Measurements from ENCODE around the gene NTHL1. TPM values are rescaled to one million over a fixed set of nuclear protein-coding genes. Genes with fewer than 3 reads are reported as not detected.

The NTHL1 gene
- total RNA-seq, 1 experiment from 2014 or later: 93.3 TPM

GRCh38 chr16:2075631-2076030, 28.0 kb upstream of the NTHL1 start:
- H3K27me3 Mint-ChIP-seq (ENCODE audit: low read depth): no peaks in the 10 kb centered on the region
- TF ChIP-seq ATF3 (CRISPR knock-in tag; conservative IDR thresholded peaks at IDR 0.05) (no peak), AR (CRISPR knock-in tag; IDR thresholded peaks at IDR 0.05) (no peak)
- H3K36me3 Mint-ChIP-seq: peaks cover 3% of the 10 kb centered on the region
- DNase-seq (ENCODE audit: low spot score): no peak
- ChIA-PET CTCF (interaction anchor here (0.7 to 1.1 kb wide), 2 partner anchors 15 to 65 kb away, joined by 7 to 8 read pairs; no protein-coding TSS in a partner anchor), POLR2A (no interaction called here)
- H3K4me3 Mint-ChIP-seq: no peak overlapping the region
- no peaks in the 10 kb centered on the region for H3K9me3 Mint-ChIP-seq
- H3K27ac Mint-ChIP-seq: no peak overlapping the region
- H3K4me1 Mint-ChIP-seq: no peaks in the 10 kb centered on the region
- ATAC-seq: no peak

- Mint-ChIP-seq H3K4me3 (no peak overlapping the region), H3K9me3 (no peaks in the 10 kb centered on the region), H3K27me3 (ENCODE audit: low read depth) (no peaks in the 10 kb centered on the region), H3K27ac (no peak overlapping the region), H3K36me3 (peaks cover 7% of the 10 kb centered on the region), H3K4me1 (no peaks in the 10 kb centered on the region)
- ChIA-PET CTCF (interaction anchor here (1.0 to 2.0 kb wide), 5 partner anchors 16 to 70 kb away, joined by 3 to 8 read pairs (median 3); no protein-coding TSS in a partner anchor), POLR2A (no interaction called here)
- TF ChIP-seq E2F5 (CRISPR knock-in tag; IDR thresholded peaks at IDR 0.05) (no peak), ZNF317 (CRISPR knock-in tag; IDR thresholded peaks at IDR 0.05; ENCODE audit: borderline replicate concordance, low read depth) (no peak), GTF2I (CRISPR knock-in tag; conservative IDR thresholded peaks at IDR 0.05) (no peak), USF2 (CRISPR knock-in tag; IDR thresholded peaks at IDR 0.05) (no peak), ESRRA (CRISPR knock-in tag; IDR thresholded peaks at IDR 0.05; ENCODE audit: borderline replicate concordance) (no peak), ZNF121 (CRISPR knock-in tag; IDR thresholded peaks at IDR 0.05) (no peak), CTCF (IDR thresholded peaks at IDR 0.05) (no peak), EMX1 (CRISPR knock-in tag; IDR thresholded peaks at IDR 0.05) (no peak), ZBTB43 (CRISPR knock-in tag; IDR thresholded peaks at IDR 0.05) (no peak), FOXP1 (CRISPR knock-in tag; IDR thresholded peaks at IDR 0.05; ENCODE audit: borderline replicate concordance) (no peak), NFYB (CRISPR knock-in tag; conservative IDR thresholded peaks at IDR 0.05; ENCODE audit: low read depth) (no peak), PREB (CRISPR knock-in tag; IDR thresholded peaks at IDR 0.05; ENCODE audit: borderline replicate concordance) (no peak), ZNF425 (CRISPR knock-in tag; conservative IDR thresholded peaks at IDR 0.05) (no peak)
- ATAC-seq (no peak), DNase-seq (ENCODE audit: low spot score) (no peak)
Measured at GRCh38 chr16:2074071-2074470, 26.4 kb upstream of the NTHL1 start.
